HepG2 (cell line): ENCODE data around the gene POLH. TPM values are rescaled to one million over a fixed set of nuclear protein-coding genes. Genes with fewer than 3 reads are reported as not detected.
A peak's percentile ranks its signal among the peaks of the same experiment; 100 is the strongest.

Experiments used
- ATAC-seq: fragments of 200-7000 bp; cut with Tn5 transposase; 3 replicates; pipeline ENCODE4 v1.9.1; 2020; ENCODE audit warnings: mild to moderate bottlenecking, moderate library complexity
- BruUV-seq: library from RNA; stranded (reverse); fragments of 400-500 nt; replicated peaks from 2 replicates; lab custom pipeline; 2021; lab: Mats Ljungman, UMichigan
- CTCF ChIA-PET: fragments of 300-600 bp; formaldehyde crosslinking; extraction: SDS; loops from one replicate; lab custom pipeline; 2021; ENCODE audit warnings: low total read pairs, inconsistent platforms, low intra/inter-chr PET ratio; lab: Yijun Ruan, JAX
- POLR2A ChIA-PET: fragments of 350-600 bp; sonication (Branson Sonifier 250); formaldehyde crosslinking; loops from one replicate; lab custom pipeline; 2020; ENCODE audit warnings: antibody characterized with exemption, inconsistent platforms; lab: Yijun Ruan, JAX
- DNase-seq: peaks from one replicate; pipeline ENCODE4 v3.0.0-alpha.2; 2015; ENCODE audit warnings: low spot score
- FAIRE-seq: peaks from 3 replicates; lab custom pipeline; 2011; peaks lifted over from hg19 to GRCh38; lab: Jason Lieb, UNC
- H2AFZ ChIP-seq: one replicate; pipeline ENCODE4 v1.6.1; 2011; ENCODE audit warnings: low read length, inconsistent platforms
- H3K27ac ChIP-seq: fragments of 300-600 bp; 3 replicates; pipeline ENCODE4 v1.8.0; 2011; ENCODE audit warnings: mixed run types, mild to moderate bottlenecking, mixed read lengths, low read length, inconsistent platforms; ENCODE audit not compliant: insufficient read depth; ENCODE audit errors: extremely low read length
- H3K27me3 ChIP-seq, 2 experiments: fragments of 200-600 bp in 1 of 2; 2 replicates in 1 of 2; 3 replicates in 1 of 2; pipeline versions ENCODE4 v1.6.0 to v1.8.0; 2011; ENCODE audit warnings: low read length in 2 of 2, mild to moderate bottlenecking in 2 of 2, moderate library complexity in 2 of 2, inconsistent platforms in 1 of 2; ENCODE audit not compliant: insufficient read depth in 2 of 2, control insufficient read depth in 1 of 2
- H3K36me3 ChIP-seq, 2 experiments: fragments of 200-600 bp in 1 of 2; replicated peaks in 1 of 2; 2 replicates in 1 of 2; 3 replicates in 1 of 2; pipeline versions ENCODE4 v1.5.1 to v1.8.0; 2011; ENCODE audit warnings: low read length in 2 of 2, inconsistent platforms in 1 of 2; ENCODE audit not compliant: insufficient read depth in 2 of 2, control insufficient read depth in 1 of 2
- H3K4me1 ChIP-seq: 2 replicates; pipeline ENCODE4 v1.5.1; 2012; ENCODE audit warnings: low read length, inconsistent platforms; ENCODE audit not compliant: insufficient read depth
- H3K4me2 ChIP-seq: 2 replicates; pipeline ENCODE4 v1.6.0; 2011; ENCODE audit warnings: low read depth, low read length, inconsistent platforms
- H3K4me3 ChIP-seq, 3 experiments: fragments of 200-600 bp in 1 of 3; sonication (generic), shearing (Covaris generic) in 1 of 3; replicated peaks in 1 of 3; 2 replicates each; pipeline ENCODE4 v1.5.1; 2011 to 2016; ENCODE audit warnings: low read length in 3 of 3, inconsistent platforms in 2 of 3, low read depth in 2 of 3, mild to moderate bottlenecking in 2 of 3, control low read depth in 1 of 3, mixed read lengths in 1 of 3; ENCODE audit not compliant: insufficient read depth in 1 of 3
- H3K79me2 ChIP-seq: one replicate; pipeline ENCODE4 v1.6.1; 2011; ENCODE audit warnings: low read length, inconsistent platforms; ENCODE audit not compliant: insufficient read depth
- H3K9ac ChIP-seq: 2 replicates; pipeline ENCODE4 v1.6.0; 2011; ENCODE audit warnings: mild to moderate bottlenecking, low read depth, low read length, inconsistent platforms; ENCODE audit not compliant: insufficient read depth
- H3K9me3 ChIP-seq: 2 replicates; pipeline ENCODE4 v1.5.1; 2012; ENCODE audit warnings: mild to moderate bottlenecking, low read length
- H4K20me1 ChIP-seq: 2 replicates; pipeline ENCODE4 v1.6.0; 2011; ENCODE audit warnings: inconsistent platforms, mild to moderate bottlenecking, low read length, moderate library complexity; ENCODE audit not compliant: insufficient read depth
- AHR ChIP-seq: IDR thresholded peaks from 2 replicates; pipeline ENCODE4 v1.6.1; 2018; ENCODE audit warnings: missing genetic modification reagents, missing compliant biosample characterization
- CHCHD3 ChIP-seq: sonication (generic); formaldehyde crosslinking; IDR thresholded peaks from 2 replicates; pipeline ENCODE4 v1.8.0; 2022; ENCODE audit warnings: mild to moderate bottlenecking, missing genetic modification reagents, moderate library complexity
- DNMT3B ChIP-seq: conservative IDR thresholded peaks from 2 replicates; pipeline ENCODE4 v1.6.1; 2016; ENCODE audit warnings: missing biosample characterization, control low read depth
- ETV6 ChIP-seq: sonication (generic); formaldehyde crosslinking; conservative IDR thresholded peaks from 2 replicates; pipeline ENCODE4 v1.4.0; 2020; ENCODE audit warnings: missing genetic modification reagents
- FOXA1 ChIP-seq, 2 experiments: fragments of 450-650 bp in 1 of 2; sonication (generic) in 1 of 2; formaldehyde crosslinking in 1 of 2; IDR thresholded peaks; 2 replicates each; pipeline versions ENCODE4 v1.4.0 to v1.6.1; 2016 to 2020; ENCODE audit warnings: missing genetic modification reagents in 1 of 2
- FOXK2 ChIP-seq: fragments of 450-650 bp; IDR thresholded peaks from 2 replicates; pipeline ENCODE4 v1.6.1; 2016
- HDAC6 ChIP-seq: fragments of 200-600 bp; sonication (generic); IDR thresholded peaks from 2 replicates; pipeline ENCODE4 v1.7.0; 2017; ENCODE audit warnings: mild to moderate bottlenecking, antibody characterized with exemption, low read length, low read depth
- KDM2A ChIP-seq: sonication (generic); formaldehyde crosslinking; IDR thresholded peaks from 2 replicates; pipeline ENCODE4 v1.4.0; 2020; ENCODE audit warnings: low read depth, missing genetic modification reagents, borderline replicate concordance
- KLF9 ChIP-seq: IDR thresholded peaks from 2 replicates; pipeline ENCODE4 v1.6.1; 2016; ENCODE audit warnings: low read depth
- POLR2AphosphoS5 ChIP-seq: IDR thresholded peaks from 2 replicates; pipeline ENCODE4 v1.6.1; 2012; ENCODE audit warnings: low read depth, low read length
- TBX2 ChIP-seq: sonication (generic); formaldehyde crosslinking; IDR thresholded peaks from 2 replicates; pipeline ENCODE4 v1.5.0; 2020; ENCODE audit warnings: missing genetic modification reagents, mild to moderate bottlenecking, borderline replicate concordance
- ZBTB3 ChIP-seq: sonication (generic); formaldehyde crosslinking; IDR thresholded peaks from 2 replicates; pipeline ENCODE4 v1.4.0; 2020; ENCODE audit warnings: low read depth, mild to moderate bottlenecking, moderate library complexity, missing genetic modification reagents, borderline replicate concordance
- ZFP62 ChIP-seq: sonication (generic); formaldehyde crosslinking; IDR thresholded peaks from 2 replicates; pipeline ENCODE4 v1.4.0; 2020; ENCODE audit warnings: missing genetic modification reagents
- ZNF451 ChIP-seq: sonication (generic); formaldehyde crosslinking; IDR thresholded peaks from 2 replicates; pipeline ENCODE4 v1.5.0; 2020; ENCODE audit warnings: mild to moderate bottlenecking, missing genetic modification reagents
- ZNF468 ChIP-seq: sonication (generic); formaldehyde crosslinking; IDR thresholded peaks from 2 replicates; pipeline ENCODE4 v1.8.0; 2022; ENCODE audit warnings: mild to moderate bottlenecking, moderate library complexity, missing genetic modification reagents
- ZNF674 ChIP-seq: sonication (generic); formaldehyde crosslinking; IDR thresholded peaks from 2 replicates; pipeline ENCODE4 v1.5.0; 2020; ENCODE audit warnings: low read depth, mild to moderate bottlenecking, missing genetic modification reagents
- in situ Hi-C: cut with HindIII; loops from 2 replicates; pipeline ENCODE4 v1.10.0; 2017; ENCODE audit warnings: low pct_unique_long_range_greater_than_20kb; ENCODE audit not compliant: extremely low pct_ligation_motif_present
- intact Hi-C: fragments of 100-400 bp; cut with micrococcal nuclease; formaldehyde crosslinking; loops from one replicate; pipeline ENCODE4 v1.10.0; 2022; ENCODE audit not compliant: unreplicated experiment
- polyA plus RNA-seq, 8 experiments: library from polyadenylated mRNA; depleted of rRNA in 3 of 8; stranded (reverse) in 7 of 8; unstranded in 1 of 8; fragments of >200 nt; fragmentation: Illumina TruSeq in 4 of 8; extraction: Trizol in 4 of 8; gene quantifications; 2 replicates each; pipeline versions ENCODE4 v1.2.1 to v1.2.3, GENCODE V29; 2011 to 2016; ENCODE audit warnings: low read depth in 4 of 8, missing spikeins in 1 of 8, mixed read lengths in 1 of 8; ENCODE audit not compliant: insufficient read depth in 1 of 8
- total RNA-seq, 5 experiments: library from RNA; depleted of rRNA; stranded (reverse); fragments of >200 nt; fragmentation: Illumina TruSeq; extraction: Trizol; gene quantifications; 2 replicates each; pipeline ENCODE4 v1.2.3, GENCODE V29; 2016; ENCODE audit warnings: low read depth in 1 of 5
- TF ChIP-seq, protein P1 (sequence below): sonication (generic); formaldehyde crosslinking; IDR thresholded peaks from 2 replicates; pipeline ENCODE4 v1.4.0; 2020; ENCODE audit warnings: missing genetic modification reagents, low read depth, mild to moderate bottlenecking, borderline replicate concordance

The POLH gene
- total and polyA plus RNA-seq, 2 of the 13 experiments (the other 11 are each of a cell fraction or from before 2014, with no cell fraction given): 11.6 to 25.0 TPM

DNA sequence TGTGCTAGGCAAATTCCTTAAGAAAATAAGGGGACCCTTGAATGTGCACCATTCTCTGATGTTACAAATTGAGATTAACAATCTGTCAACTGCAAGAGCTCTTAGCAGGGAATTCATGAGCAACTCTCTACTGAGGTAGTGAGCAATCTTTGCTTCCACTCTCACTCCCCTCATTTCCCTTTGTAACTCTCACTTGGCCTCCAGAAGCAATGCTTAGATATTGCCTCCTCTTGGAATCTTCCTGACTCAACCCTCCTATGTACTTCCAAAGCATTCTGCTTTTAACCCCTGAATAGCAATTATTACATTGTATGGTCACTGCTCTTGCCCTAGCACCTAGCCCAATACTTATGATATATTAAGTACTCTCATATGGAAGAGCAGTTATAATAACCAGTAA, 16.7 kb upstream of the POLH start:
- no peaks in the 10 kb centered on the region for H4K20me1 ChIP-seq
- no peaks in the 10 kb centered on the region for H3K9me3 ChIP-seq
- no peak for DNase-seq
- TF ChIP-seq, protein P1, sequence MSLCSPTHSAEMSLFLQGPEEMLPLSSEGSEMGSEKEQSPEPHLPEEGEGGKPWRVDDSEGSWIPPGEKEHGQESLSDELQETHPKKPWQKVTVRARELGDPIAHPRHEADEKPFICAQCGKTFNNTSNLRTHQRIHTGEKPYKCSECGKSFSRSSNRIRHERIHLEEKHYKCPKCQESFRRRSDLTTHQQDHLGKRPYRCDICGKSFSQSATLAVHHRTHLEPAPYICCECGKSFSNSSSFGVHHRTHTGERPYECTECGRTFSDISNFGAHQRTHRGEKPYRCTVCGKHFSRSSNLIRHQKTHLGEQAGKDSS (CRISPR knock-in tag): no peak
- TF ChIP-seq ZNF468 (CRISPR knock-in tag): no peak
- no peak for TF ChIP-seq ZFP62 (CRISPR knock-in tag)
- no peak for TF ChIP-seq POLR2AphosphoS5
- TF ChIP-seq KDM2A: no peak
- TF ChIP-seq ETV6 (CRISPR knock-in tag): no peak
- TF ChIP-seq HDAC6: no peak
- no peak for TF ChIP-seq CHCHD3 (CRISPR knock-in tag)
- TF ChIP-seq DNMT3B: no peak
- TF ChIP-seq KLF9 (CRISPR knock-in tag): no peak
- no peak for TF ChIP-seq ZNF451 (CRISPR knock-in tag)
- TF ChIP-seq ZNF674 (CRISPR knock-in tag): no peak
- TF ChIP-seq FOXA1 (IDR thresholded peaks at IDR 0.05): no peak
- no peak for TF ChIP-seq FOXA1 (CRISPR knock-in tag; IDR thresholded peaks at IDR 0.05)
- no peak for TF ChIP-seq FOXK2
- no peak for TF ChIP-seq AHR (CRISPR knock-in tag)
- TF ChIP-seq TBX2 (CRISPR knock-in tag): no peak
- no peak for TF ChIP-seq ZBTB3 (CRISPR knock-in tag)
- H3K4me1 ChIP-seq: no peaks in the 10 kb centered on the region
- no peak overlapping the region for H3K4me3 ChIP-seq
- no peak overlapping the region for H3K27ac ChIP-seq
- H3K9ac ChIP-seq: no peak overlapping the region
- intact Hi-C loops: no loop called here
- ChIA-PET POLR2A (no interaction called here), CTCF (no interaction called here)
- ATAC-seq: no peak
- in situ Hi-C loops: no loop called here
- BruUV-seq: TSS peak; percentile 12
- H3K79me2 ChIP-seq: no peaks in the 10 kb centered on the region
- no peak overlapping the region for H3K4me2 ChIP-seq
- peaks cover 28 to 91% of the 10 kb centered on the region in 2 experiments for H3K36me3 ChIP-seq
- no peaks in the 10 kb centered on the region for H3K27me3 ChIP-seq
- no peak overlapping the region for H2AFZ ChIP-seq
- FAIRE-seq: no peak
